ENCODE data around the gene REX1BD. TPM values are rescaled to one million over a fixed set of nuclear protein-coding genes. Genes with fewer than 3 reads are reported as not detected.

REX1BD gene
- total and polyA plus RNA-seq, 10 of the 15 experiments (the other 5 are each of a cell fraction or from before 2014, with no cell fraction given), result 1.1 to 101 (median 35.0) TPM

GRCh38 chr19:18541992-18542940, 46.3 kb upstream of the REX1BD start (continued):
- no peak for TF ChIP-seq RELB (IDR thresholded peaks at IDR 0.05; ENCODE audit: low read depth)

GRCh38 chr19:18542941-18543813, 45.4 kb upstream of the REX1BD start, which contains the start of gene FKBP8:
Gene FKBP8 (minus strand): TSS chr19:18543573. CDS start chr19:18541970, 1,603 bp downstream.
- ATAC-seq, result peak; percentile 99
- H3K9me3 ChIP-seq (replicated peaks; ENCODE audit: control insufficient read depth, insufficient read depth, low read length), result no peaks in the 10 kb centered on the region
- FAIRE-seq, result peak; percentile 13
- no peaks in the 10 kb centered on the region for H4K20me1 ChIP-seq (ENCODE audit: control insufficient read depth, insufficient read depth)
- peak within 1 kb of the TSS; percentile 78 for H3K27ac ChIP-seq (ENCODE audit: control insufficient read depth, insufficient read depth)
- peaks cover 14% of the 10 kb centered on the region for H3K79me2 ChIP-seq (ENCODE audit: control insufficient read depth, insufficient read depth, low read length)
- under 1% methylated on average over 36 of the region's 86 CpGs for WGBS (ENCODE audit: insufficient coverage, insufficient replicate concordance, low lambda C conversion rate, missing lambda C conversion rate)
- H3K36me3 ChIP-seq (ENCODE audit: control insufficient read depth in 2 of 2, insufficient read depth in 2 of 2, low read length in 1 of 2), result peaks cover 2 to 14% of the 10 kb centered on the region in 2 experiments; a peak in 3 of 4 replicates
- H3K9ac ChIP-seq (ENCODE audit: control insufficient read depth, insufficient read depth, low read length), result peak within 1 kb of the TSS; percentile 84
- ChIA-PET SMC1A (ENCODE audit: uncharacterized antibody, unreplicated experiment) (interaction anchor here (1.0 to 2.0 kb wide), 10 partner anchors 10 to 444 kb away, joined by 3 to 29 read pairs (median 5); partner anchors contain the start of genes KXD1, REX1BD and UBA52), POLR2A (interaction anchor here (0.6 to 5.5 kb wide), 15 partner anchors 9 to 718 kb away, joined by 3 to 79 read pairs (median 5); partner anchors contain the start of genes ELL, KXD1, REX1BD and UBA52), RAD21 (ENCODE audit: unreplicated experiment) (interaction anchor here (1.0 to 2.9 kb wide), 11 partner anchors 14 to 376 kb away, joined by 3 to 39 read pairs (median 6); partner anchors contain the start of genes COPE, DDX49, KXD1 and REX1BD), CTCF (interaction anchor here (0.8 to 2.7 kb wide), 14 partner anchors 10 to 304 kb away, joined by 3 to 35 read pairs (median 7); partner anchors contain the start of genes KXD1, REX1BD and UBA52)
- H3K4me1 ChIP-seq (ENCODE audit: control insufficient read depth, insufficient read depth, low read length), result peaks cover 10% of the 10 kb centered on the region
- H3K4me2 ChIP-seq (ENCODE audit: control insufficient read depth, insufficient read depth), result peak within 1 kb of the TSS; percentile 98
- no peaks in the 10 kb centered on the region for H3K27me3 ChIP-seq (replicated peaks in 1 of 2; ENCODE audit: control insufficient read depth in 2 of 2, insufficient read depth in 2 of 2, low read length in 1 of 2)
- peak within 1 kb of the TSS; percentile 82 for H3K4me3 ChIP-seq
- intact Hi-C loops (cut with micrococcal nuclease; ENCODE audit: unreplicated experiment), result loop anchor here (1.0 to 5.0 kb wide), 2 partner anchors 28 to 44 kb away; partner anchors contain the start of genes REX1BD and UBA52
- no peak for DNase-seq (ENCODE audit: low read depth, low spot score)
- in situ Hi-C loops (cut with MboI), result no loop called here
- peak within 1 kb of the TSS; percentile 94 for H2AFZ ChIP-seq (ENCODE audit: control insufficient read depth, low read depth, low read length)
- BruUV-seq (replicated peaks), result no TSS peak
- no peak for TF ChIP-seq SIX5 (IDR thresholded peaks at IDR 0.05; ENCODE audit: low read depth, low read length, severe bottlenecking)
- TF ChIP-seq, protein P1, sequence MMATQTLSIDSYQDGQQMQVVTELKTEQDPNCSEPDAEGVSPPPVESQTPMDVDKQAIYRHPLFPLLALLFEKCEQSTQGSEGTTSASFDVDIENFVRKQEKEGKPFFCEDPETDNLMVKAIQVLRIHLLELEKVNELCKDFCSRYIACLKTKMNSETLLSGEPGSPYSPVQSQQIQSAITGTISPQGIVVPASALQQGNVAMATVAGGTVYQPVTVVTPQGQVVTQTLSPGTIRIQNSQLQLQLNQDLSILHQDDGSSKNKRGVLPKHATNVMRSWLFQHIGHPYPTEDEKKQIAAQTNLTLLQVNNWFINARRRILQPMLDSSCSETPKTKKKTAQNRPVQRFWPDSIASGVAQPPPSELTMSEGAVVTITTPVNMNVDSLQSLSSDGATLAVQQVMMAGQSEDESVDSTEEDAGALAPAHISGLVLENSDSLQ (IDR thresholded peaks at IDR 0.05), result peak; percentile 97
- TF ChIP-seq, protein P2, sequence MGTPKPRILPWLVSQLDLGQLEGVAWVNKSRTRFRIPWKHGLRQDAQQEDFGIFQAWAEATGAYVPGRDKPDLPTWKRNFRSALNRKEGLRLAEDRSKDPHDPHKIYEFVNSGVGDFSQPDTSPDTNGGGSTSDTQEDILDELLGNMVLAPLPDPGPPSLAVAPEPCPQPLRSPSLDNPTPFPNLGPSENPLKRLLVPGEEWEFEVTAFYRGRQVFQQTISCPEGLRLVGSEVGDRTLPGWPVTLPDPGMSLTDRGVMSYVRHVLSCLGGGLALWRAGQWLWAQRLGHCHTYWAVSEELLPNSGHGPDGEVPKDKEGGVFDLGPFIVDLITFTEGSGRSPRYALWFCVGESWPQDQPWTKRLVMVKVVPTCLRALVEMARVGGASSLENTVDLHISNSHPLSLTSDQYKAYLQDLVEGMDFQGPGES (IDR thresholded peaks at IDR 0.05), result no peak
- TF ChIP-seq CREB1 (IDR thresholded peaks at IDR 0.05; ENCODE audit: low read depth), result 0 out of 2 replicates have a peak, but pooled peaks have one; percentile 8
- TF ChIP-seq RBBP5 (conservative IDR thresholded peaks at IDR 0.05), result no peak
- no peak for TF ChIP-seq BACH1 (IDR thresholded peaks at IDR 0.05; ENCODE audit: borderline replicate concordance)
- TF ChIP-seq, protein P3, sequence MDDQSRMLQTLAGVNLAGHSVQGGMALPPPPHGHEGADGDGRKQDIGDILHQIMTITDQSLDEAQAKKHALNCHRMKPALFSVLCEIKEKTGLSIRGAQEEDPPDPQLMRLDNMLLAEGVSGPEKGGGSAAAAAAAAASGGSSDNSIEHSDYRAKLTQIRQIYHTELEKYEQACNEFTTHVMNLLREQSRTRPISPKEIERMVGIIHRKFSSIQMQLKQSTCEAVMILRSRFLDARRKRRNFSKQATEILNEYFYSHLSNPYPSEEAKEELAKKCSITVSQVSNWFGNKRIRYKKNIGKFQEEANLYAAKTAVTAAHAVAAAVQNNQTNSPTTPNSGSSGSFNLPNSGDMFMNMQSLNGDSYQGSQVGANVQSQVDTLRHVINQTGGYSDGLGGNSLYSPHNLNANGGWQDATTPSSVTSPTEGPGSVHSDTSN (IDR thresholded peaks at IDR 0.05; ENCODE audit: insufficient replicate concordance, low read depth, low read length), result peak; percentile 97
- peak in 1 of 2 experiments; percentile 31; a peak in 1 of 4 replicates for TF ChIP-seq BHLHE40 (IDR thresholded peaks at IDR 0.05; ENCODE audit: borderline replicate concordance in 1 of 2, low read depth in 2 of 2, low read length in 1 of 2)
- 0 out of 2 replicates have a peak, but pooled peaks have one; percentile 4 for TF ChIP-seq MAX (IDR thresholded peaks at IDR 0.05; ENCODE audit: low read depth, low read length)
- no peak for TF ChIP-seq EED (IDR thresholded peaks at IDR 0.05; ENCODE audit: low read depth)

All from GM12878 (cell line).